Cardiac muscle cell (in vitro differentiated cells and primary cell): ENCODE data around the gene GATAD2B. TPM values are rescaled to one million over a fixed set of nuclear protein-coding genes. Genes with fewer than 3 reads are reported as not detected.

Experiments
- DNase-seq, 2 donors: peaks; one replicate each; pipeline versions ENCODE4 v3.0.0 to v3.0.0-alpha.2; 2010 to 2017; ENCODE audit warnings: low read depth in 1 of 2, low spot score in 1 of 2
- H3K27ac ChIP-seq: fragments of 200-600 bp; sonication (generic); 2 replicates; pipeline ENCODE4 v1.5.1; 2016
- H3K27me3 ChIP-seq: fragments of 200-600 bp; sonication (generic); 2 replicates; pipeline ENCODE4 v1.6.0; 2016; ENCODE audit warnings: control low read depth
- H3K36me3 ChIP-seq: fragments of 200-600 bp; sonication (generic); 2 replicates; pipeline ENCODE4 v1.5.1; 2016; ENCODE audit warnings: control low read depth
- H3K4me1 ChIP-seq: fragments of 200-600 bp; sonication (generic); 2 replicates; pipeline ENCODE4 v1.8.1; 2017; ENCODE audit warnings: low read depth, mild to moderate bottlenecking, mixed run types
- H3K4me3 ChIP-seq: fragments of 200-600 bp; sonication (generic); 2 replicates; pipeline ENCODE4 v1.5.1; 2016; ENCODE audit warnings: mild to moderate bottlenecking
- H3K9me3 ChIP-seq: fragments of 200-600 bp; sonication (generic); 2 replicates; pipeline ENCODE4 v1.5.1; 2017; ENCODE audit warnings: low read depth, mild to moderate bottlenecking, control low read depth
- polyA plus RNA-seq: library from polyadenylated mRNA; unstranded; fragments of >200 nt; fragmentation: Nextera tagmentation; extraction: Ambion mirVana; gene quantifications from 2 replicates; pipeline ENCODE4 v1.2.1, GENCODE V29; 2016
- total RNA-seq: library from RNA; depleted of rRNA; stranded (reverse); fragments of >200 nt; gene quantifications from 2 replicates; pipeline ENCODE4 v1.2.3, GENCODE V29; 2016
- TF ChIP-seq, protein P1 (sequence below): IDR thresholded peaks from 2 replicates; pipeline ENCODE4 v1.5.1; 2012; ENCODE audit warnings: low read depth, mild to moderate bottlenecking, low read length

The GATAD2B gene
- total and polyA plus RNA-seq, 2 experiments from 2014 or later, result 8.1 to 19.6 TPM

DNA sequence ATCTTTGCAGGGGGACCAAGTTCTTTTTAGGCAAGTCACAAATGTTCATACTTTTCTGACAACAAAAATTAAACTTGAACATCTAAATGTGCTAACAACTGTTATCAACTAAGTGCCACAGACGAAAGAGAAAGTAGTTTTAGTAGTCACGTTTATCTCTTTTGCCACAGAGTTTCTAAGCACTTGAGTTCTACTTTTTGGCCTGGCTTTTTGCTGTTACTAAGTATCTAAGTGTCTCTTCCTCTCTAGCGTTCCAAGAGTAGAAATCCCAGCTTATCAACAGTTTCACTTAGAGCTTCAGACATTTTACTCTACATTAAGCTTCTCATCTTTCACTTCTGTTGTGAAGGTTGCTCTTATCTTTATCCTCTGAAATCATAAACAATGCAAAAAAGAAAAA lies 34.2 kb downstream of the GATAD2B start:
- H3K4me1 ChIP-seq, result peaks cover 17% of the 10 kb centered on the region
- peak overlapping the region; percentile 78 for H3K27ac ChIP-seq
- H3K9me3 ChIP-seq, result no peaks in the 10 kb centered on the region
- TF ChIP-seq, protein P1, sequence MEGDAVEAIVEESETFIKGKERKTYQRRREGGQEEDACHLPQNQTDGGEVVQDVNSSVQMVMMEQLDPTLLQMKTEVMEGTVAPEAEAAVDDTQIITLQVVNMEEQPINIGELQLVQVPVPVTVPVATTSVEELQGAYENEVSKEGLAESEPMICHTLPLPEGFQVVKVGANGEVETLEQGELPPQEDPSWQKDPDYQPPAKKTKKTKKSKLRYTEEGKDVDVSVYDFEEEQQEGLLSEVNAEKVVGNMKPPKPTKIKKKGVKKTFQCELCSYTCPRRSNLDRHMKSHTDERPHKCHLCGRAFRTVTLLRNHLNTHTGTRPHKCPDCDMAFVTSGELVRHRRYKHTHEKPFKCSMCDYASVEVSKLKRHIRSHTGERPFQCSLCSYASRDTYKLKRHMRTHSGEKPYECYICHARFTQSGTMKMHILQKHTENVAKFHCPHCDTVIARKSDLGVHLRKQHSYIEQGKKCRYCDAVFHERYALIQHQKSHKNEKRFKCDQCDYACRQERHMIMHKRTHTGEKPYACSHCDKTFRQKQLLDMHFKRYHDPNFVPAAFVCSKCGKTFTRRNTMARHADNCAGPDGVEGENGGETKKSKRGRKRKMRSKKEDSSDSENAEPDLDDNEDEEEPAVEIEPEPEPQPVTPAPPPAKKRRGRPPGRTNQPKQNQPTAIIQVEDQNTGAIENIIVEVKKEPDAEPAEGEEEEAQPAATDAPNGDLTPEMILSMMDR, result no peak
- no peak overlapping the region for H3K4me3 ChIP-seq
- DNase-seq, result peak; percentile 52 to 56
- H3K36me3 ChIP-seq, result no peaks in the 10 kb centered on the region
- H3K27me3 ChIP-seq, result no peaks in the 10 kb centered on the region

DNA sequence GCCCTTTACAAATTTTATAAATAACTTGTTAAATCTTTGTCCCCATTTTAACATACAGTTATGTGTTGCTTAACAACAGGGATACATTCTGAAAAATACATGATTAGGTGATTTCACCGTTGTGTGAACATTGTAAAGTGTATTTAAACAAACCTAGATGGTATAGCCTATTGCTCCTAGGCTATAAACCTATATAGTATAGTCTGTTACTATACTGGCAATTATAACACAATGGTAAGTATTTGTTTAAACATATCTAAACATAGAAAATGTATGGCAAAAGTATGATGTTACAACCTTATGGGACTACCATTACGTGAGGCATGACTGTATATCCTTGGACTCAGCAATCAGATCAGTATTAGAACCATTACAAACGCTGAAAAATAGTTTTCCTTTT lies 36.6 kb downstream of the GATAD2B start:
- no peaks in the 10 kb centered on the region for H3K9me3 ChIP-seq
- no peak for DNase-seq
- no peak overlapping the region for H3K4me3 ChIP-seq
- H3K27me3 ChIP-seq, result no peaks in the 10 kb centered on the region
- peaks cover 41% of the 10 kb centered on the region for H3K4me1 ChIP-seq
- H3K27ac ChIP-seq, result no peak overlapping the region
- TF ChIP-seq, protein P1, result no peak
- no peaks in the 10 kb centered on the region for H3K36me3 ChIP-seq

GRCh38 chr1:153883223-153883622 lies 39.5 kb downstream of the GATAD2B start:
- no peak for DNase-seq
- TF ChIP-seq, protein P1, result no peak
- Histone ChIP-seq H3K4me1 (peaks cover 35% of the 10 kb centered on the region), H3K4me3 (no peak overlapping the region), H3K36me3 (no peaks in the 10 kb centered on the region), H3K27me3 (no peaks in the 10 kb centered on the region), H3K27ac (no peak overlapping the region), H3K9me3 (no peaks in the 10 kb centered on the region)

DNA sequence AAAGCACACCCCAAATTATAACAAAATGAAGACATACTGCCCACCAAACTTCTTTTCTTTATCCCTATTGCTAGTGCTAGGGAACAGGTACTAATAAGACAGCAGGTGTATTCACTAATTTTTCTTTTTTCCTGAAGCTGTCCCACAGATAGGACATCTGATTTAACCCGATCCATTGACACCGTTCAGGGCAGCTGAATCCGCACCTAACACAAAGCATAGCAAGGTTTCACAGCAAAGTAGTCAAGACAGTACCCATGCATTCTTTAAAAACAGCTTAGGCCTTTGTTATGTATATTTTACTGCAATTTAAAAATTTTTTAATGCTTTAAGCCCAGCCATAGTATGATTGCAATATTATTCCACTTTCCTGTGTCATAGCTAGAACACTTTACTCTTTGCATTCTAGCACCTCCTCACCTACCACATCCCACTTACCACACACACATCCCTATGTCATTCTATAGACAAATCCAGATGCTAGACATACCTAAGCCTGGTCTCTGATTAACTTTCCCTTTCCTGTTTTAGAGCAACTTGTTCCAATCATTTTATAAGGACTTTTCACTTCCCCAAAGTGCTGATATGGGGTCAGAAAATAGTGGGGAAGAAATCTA lies 40.4 kb downstream of the GATAD2B start:
- Histone ChIP-seq H3K9me3 (no peaks in the 10 kb centered on the region), H3K27me3 (no peaks in the 10 kb centered on the region), H3K36me3 (no peaks in the 10 kb centered on the region), H3K27ac (no peak overlapping the region), H3K4me3 (no peak overlapping the region), H3K4me1 (peaks cover 33% of the 10 kb centered on the region)
- TF ChIP-seq, protein P1, result no peak
- no peak for DNase-seq

GRCh38 chr1:153881751-153882150 lies 41.0 kb downstream of the GATAD2B start:
- peak overlapping the region; percentile 27 for H3K27ac ChIP-seq
- TF ChIP-seq, protein P1, result no peak

More at GRCh38 chr1:153881751-153882150, 41.0 kb downstream of the GATAD2B start:
- peaks cover 33% of the 10 kb centered on the region for H3K4me1 ChIP-seq
- DNase-seq, result peak in 1 of 2 donors; percentile 58
- no peak overlapping the region for H3K4me3 ChIP-seq
- no peaks in the 10 kb centered on the region for H3K27me3 ChIP-seq
- no peaks in the 10 kb centered on the region for H3K9me3 ChIP-seq
- H3K36me3 ChIP-seq, result no peaks in the 10 kb centered on the region
